SH-SY5Y (cell line): Measurements from ENCODE around the gene CIDEC.

Experiments used
- GATA2 ChIP-seq: IDR thresholded peaks from 2 replicates; pipeline ENCODE4 v1.6.1; 2011; ENCODE audit warnings: mild to moderate bottlenecking, low read depth, low read length
- GATA3 ChIP-seq: IDR thresholded peaks from 2 replicates; pipeline ENCODE4 v1.6.1; 2011; ENCODE audit warnings: low read depth, mild to moderate bottlenecking, low read length, moderate library complexity

DNA sequence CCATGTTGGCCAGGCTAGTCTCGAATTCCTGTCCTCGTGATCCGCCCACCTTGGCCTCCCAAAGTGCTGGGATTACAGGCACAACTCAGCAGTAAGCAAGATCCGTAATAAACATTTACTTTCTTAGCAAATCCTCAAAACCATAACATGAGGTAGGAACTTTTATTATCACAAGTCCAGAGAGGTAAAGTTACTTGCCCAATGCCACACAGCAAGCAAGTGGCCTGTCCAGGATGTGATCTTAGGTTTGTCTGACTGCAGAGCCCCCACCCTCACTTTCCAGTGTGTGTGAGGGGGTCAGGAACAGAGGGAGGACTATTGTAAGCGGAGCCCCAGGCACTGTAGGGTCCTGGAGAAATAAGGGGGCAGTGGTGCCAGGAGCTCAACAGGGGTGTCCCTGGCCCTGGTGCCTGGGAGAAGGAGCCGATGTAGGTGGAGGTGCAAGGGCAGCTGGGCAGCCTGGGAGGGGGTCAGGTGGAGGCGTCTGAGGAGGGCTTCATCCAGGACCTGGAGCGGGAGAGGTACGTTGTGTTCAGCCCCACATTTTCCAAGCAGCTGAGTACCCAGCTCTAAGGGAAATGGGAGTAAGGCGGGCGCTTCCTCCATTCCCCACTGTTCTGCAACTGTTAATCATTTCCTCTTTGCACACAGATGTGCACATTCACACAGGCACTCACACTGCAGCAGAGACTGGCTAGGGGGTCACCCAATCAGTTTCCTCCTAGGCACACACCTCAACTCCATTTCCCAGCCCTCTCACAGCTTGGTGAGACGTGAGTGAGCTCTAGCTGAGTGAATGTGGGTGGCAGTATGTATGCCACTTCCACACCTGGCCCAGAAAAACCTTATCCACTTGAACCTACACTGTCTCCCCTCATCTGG is 42.1 kb downstream of the CIDEC start:
- TF ChIP-seq GATA2 (no peak), GATA3 (no peak)
